Spleen (tissue), 7 donors: ENCODE data around the gene HRNR.

Source experiments
- CTCF ChIP-seq, 11 experiments: fragments of 200-600 bp in 7 of 11; fragments of 450-650 bp in 4 of 11; sonication (generic) in 4 of 11; IDR thresholded peaks in 8 of 11; conservative IDR thresholded peaks in 3 of 11; 1 replicate in 7 of 11; 2 replicates in 4 of 11; pipeline versions ENCODE4 v1.4.0 to v1.8.0; 2016 to 2021; ENCODE audit warnings: antibody characterized with exemption in 11 of 11, inconsistent platforms in 4 of 11, mild to moderate bottlenecking in 1 of 11
- POLR2A ChIP-seq, 3 donors: fragments of 450-650 bp; IDR thresholded peaks; one replicate each; pipeline ENCODE4 v1.5.1; 2017; ENCODE audit warnings: antibody characterized with exemption in 3 of 3, mild to moderate bottlenecking in 1 of 3
- donor health status: DM: no; HTN: no; CAD: no; lungs with moderate emphysema.
- donor health status: DM: no; HTN: no; CAD: no.
- donor health status: DM: no; HTN: no; CAD: no.

GRCh38 chr1:152198982-152199381, 25.0 kb downstream of the HRNR start:
- no peak for TF ChIP-seq POLR2A (IDR thresholded peaks at IDR 0.05)
- TF ChIP-seq CTCF (IDR thresholded peaks at IDR 0.05 in 8 of 11, conservative IDR thresholded peaks at IDR 0.05 in 3 of 11) = no peak
